ENCODE data around the gene BRD1.

- TF ChIP-seq CTCF (conservative IDR thresholded peaks at IDR 0.05; ENCODE audit: low read depth, low read length) (no peak), EZH2phosphoT487 (IDR thresholded peaks at IDR 0.05; ENCODE audit: borderline replicate concordance, low read length) (no peak)
Observed at GRCh38 chr22:49768077-49768910, 59.4 kb downstream of the BRD1 start.
